Ishikawa (cell line): ENCODE data around the gene ATP10A.

Source experiments
- CEBPB ChIP-seq: IDR thresholded peaks from 2 replicates; pipeline ENCODE4 v1.6.1; 2012
- EGR1 ChIP-seq: IDR thresholded peaks from 2 replicates; pipeline ENCODE4 v1.6.1; 2012
- EP300 ChIP-seq: IDR thresholded peaks from 2 replicates; pipeline ENCODE4 v1.6.1; 2012; ENCODE audit warnings: borderline replicate concordance
- NFIC ChIP-seq: IDR thresholded peaks from 2 replicates; pipeline ENCODE4 v1.6.1; 2012
- TAF1 ChIP-seq: IDR thresholded peaks from 2 replicates; pipeline ENCODE4 v1.6.1; 2012; ENCODE audit warnings: low read depth, mild to moderate bottlenecking
- YY1 ChIP-seq: IDR thresholded peaks from 2 replicates; pipeline ENCODE4 v1.6.1; 2012; ENCODE audit warnings: low read depth

DNA sequence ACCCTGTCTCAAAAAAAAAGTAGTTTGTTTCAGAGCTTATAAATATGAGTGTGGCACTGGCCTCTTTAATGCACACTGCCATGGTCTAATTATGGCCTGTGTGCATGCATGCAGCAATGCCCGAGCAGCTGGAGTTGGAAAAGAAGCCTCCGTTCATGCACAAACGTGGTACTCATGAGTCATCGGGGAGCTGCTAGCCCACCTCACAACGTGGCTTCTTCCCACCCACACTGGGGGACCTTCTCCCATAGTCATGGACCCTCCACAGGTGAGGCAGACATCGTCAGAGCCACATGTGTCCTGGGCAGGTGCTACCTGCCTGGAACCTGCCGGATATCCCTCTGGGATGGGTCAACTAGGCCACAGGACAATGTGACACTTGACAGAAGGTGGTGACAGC, 66.7 kb downstream of the ATP10A start:
- no peak for TF ChIP-seq CEBPB
- no peak for TF ChIP-seq EP300
- TF ChIP-seq EGR1 = no peak
- TF ChIP-seq YY1 = no peak
- no peak for TF ChIP-seq NFIC
- TF ChIP-seq TAF1 = no peak
